Stimulated activated naive CD4-positive, alpha-beta T cell treated with Interleukin-2 at 50 U/mL for 16 hours (primary cell): ENCODE results near the gene CDH13.

Experiments used
- DNase-seq: peaks from one replicate; lab custom pipeline; 2025; lab: John Stamatoyannopoulos, UW

CDH13 gene

DNA sequence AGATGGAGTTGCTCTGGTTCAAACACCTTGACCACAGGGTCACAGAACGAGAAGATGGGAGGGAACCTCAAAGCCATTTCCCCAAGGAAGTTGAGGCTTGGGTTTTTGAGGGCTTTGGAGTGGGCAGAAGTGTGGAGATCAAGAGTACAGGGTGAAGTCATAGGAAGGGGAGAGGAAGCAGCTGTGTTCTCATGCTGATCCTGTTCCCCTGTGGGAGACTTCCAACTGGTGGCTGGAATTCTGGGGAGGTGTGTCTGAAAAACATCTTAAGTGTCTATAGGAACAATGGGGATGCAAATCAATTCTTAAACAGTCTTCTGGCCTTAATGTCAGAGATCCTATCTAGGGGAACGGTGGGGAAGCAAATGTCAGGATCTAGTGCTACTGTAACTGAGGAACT lies 1142.2 kb downstream of the CDH13 start:
- no peak for DNase-seq

DNA sequence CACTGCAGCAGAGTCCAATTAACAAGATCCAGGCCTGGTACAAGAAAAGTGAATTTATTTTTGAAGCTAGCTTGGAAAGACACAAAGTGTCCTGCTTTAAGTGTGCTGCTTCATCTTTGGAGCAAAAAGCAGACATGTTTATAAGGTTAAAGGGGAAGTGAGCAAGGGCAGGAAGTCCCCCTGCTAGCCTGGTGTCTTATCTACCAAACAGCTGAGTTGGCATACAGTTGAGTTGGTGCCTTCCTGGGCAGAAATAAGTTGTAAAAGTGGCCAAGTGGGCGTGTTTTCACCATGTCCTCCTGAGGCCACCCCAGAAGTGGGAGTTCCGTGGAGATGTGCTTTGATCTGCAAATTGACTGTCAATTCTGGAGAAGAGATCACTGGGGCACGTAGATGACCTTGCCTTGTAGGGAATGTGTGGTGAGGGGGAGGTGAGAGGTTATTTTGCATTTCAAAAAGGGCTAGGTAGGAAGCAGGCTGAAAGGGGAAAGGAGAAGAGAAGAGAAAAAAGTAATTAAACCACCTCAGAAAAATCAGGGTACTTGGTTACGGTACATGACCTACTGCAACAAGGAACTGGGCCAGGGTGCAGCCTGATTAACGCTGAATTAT lies 1142.7 kb downstream of the CDH13 start:
- DNase-seq, result no peak

DNA sequence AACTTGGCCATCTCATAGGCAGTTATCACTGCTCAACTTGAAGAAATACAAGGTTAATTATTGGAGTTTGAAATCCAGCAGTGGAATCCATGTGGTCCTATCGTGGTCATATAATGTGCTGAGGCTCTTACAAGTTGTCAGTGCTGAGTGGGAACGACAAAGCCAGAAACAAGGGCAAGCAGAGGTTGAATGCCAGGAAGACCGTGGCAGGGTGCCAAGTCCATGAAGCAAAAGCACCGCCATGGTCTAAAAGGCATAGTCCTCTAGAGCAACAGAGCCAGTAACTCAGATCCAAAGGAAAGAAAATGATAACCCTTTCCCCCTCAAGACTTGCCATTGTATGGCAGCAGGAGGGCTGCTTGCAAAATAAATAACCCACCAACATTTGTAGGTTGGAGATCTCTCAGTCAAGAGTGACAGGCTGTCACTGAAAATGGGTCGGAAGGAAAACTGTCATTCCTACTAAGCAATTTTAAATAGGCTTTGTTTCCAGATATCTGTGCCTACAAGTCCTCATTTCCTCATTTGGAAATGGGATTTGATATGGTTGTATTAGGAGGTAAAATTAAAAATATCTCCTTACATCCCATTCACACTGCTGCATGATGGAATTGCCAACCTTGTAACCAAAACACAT lies 1144.7 kb downstream of the CDH13 start:
- DNase-seq, result no peak

DNA sequence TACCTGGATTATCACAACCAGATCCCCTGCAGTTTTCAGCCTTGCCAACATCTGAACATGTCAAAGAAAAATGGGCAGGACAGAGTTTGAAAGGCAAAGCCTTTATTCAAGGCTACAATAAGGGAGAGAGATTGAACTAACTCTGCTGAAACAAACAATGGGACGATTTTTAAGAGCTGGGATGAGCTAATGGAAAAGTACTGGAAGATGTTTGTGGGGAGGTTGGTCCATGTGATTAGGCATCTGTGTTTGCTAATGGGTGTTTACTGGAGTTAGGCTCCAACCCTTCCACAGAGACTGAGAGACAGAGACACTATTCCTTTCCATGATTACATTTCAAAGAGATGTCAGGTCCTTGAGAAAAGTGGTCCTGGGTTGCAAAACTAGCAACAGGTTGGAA lies 1146.0 kb downstream of the CDH13 start:
- no peak for DNase-seq

DNA sequence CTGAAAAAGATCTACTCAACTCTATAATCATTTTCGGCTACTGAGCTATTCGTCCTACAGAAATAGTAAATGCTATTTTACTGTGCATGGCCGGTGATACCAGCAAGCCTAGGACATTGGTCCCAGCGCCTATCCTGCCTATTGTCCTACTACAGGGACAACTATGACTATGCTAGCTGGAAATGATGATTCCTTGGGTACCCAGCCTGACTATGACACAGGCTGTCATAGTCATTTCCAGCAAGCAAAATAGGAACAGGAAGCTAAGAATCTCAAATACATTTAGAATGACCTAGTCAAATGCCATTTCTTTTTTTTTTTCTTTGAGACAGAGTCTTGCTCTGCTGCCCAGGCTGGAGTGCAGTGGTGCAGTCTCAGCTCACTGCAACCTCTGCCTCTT lies 1147.3 kb downstream of the CDH13 start:
- DNase-seq, result no peak

DNA sequence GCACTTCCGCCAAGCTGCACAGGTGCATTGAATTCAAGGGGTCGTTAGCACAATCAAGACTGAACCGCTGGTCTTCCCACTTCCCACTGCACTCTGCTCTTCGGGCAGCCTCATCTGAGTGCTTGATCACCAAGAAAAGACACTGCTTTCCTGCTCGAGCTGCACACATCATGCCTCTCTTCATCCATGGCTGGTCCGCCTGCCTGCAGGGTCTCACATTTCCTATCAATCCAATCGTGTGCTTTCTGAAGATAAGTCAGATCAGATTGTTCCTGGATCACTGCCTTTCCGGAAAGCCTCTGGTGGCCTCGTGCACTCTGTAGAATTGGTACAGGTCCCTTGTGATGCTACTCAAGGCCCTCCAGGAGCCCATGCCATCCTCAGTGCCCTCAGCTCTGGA lies 1150.2 kb downstream of the CDH13 start:
- no peak for DNase-seq

DNA sequence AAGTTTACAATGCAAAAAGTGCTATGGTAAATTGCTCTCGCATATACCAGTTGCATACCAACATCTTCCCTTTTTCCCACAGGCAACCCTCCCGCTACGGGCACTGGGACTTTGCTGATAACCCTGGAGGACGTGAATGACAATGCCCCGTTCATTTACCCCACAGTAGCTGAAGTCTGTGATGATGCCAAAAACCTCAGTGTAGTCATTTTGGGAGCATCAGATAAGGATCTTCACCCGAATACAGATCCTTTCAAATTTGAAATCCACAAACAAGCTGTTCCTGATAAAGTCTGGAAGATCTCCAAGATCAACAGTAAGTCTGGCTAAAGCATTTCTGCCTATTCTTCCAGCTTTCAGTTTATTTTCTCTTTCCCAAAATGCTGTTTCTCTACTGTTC lies 1153.1 kb downstream of the CDH13 start:
- DNase-seq, result no peak

DNA sequence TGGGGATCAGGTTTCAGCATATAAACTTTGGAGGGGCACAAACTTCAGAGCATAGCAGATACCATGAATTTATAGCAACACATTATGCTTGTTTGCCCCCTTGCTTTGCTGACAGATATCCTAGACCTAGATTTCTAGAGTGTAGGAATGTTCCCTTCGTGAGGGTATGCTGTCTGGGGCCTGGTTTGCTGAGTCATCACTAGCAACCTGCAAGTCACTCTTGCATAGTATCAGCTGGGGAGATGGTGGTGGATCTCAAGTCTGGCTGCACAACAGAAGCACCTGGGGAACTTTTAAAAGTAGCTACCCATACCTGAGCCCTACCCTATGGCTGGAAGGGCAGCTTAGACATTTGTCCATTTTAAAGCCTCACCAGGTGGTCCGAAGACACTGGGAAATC lies 1158.7 kb downstream of the CDH13 start:
- DNase-seq, result no peak

DNA sequence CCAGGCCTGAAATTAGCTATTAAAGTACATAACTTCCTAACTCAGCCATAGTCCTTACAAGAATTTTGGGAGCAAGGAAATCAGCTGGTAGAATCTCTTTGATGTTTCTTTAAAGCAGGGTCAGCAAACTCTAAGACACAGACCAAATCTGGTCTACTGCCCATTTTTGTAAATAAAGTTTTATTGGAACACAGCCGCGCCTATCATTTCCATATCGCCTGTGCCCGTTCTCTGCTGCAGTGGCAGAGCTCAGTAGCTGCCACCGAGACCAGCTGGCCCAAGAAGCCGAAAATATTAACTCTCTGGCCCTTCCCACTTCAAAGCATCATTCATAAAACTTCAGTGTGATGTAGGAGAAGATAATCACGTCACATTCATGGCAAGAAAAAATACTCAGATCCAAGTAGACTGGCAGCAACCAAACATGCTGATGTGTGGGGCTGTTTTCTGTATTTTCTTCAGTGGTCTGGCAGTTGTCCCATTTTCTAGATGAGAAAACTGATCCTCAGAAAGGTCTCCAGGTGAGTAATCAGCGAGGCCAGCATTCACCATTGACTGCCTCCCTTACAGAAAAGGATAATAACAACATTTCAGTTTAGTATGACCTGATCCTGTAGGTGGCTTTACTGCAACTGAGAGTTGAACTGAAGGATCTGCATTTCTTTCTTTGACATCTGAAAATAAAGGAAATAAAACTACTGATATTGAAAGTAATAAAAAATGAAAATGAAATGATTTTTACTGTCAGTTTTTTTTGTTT lies 1163.1 kb downstream of the CDH13 start:
- DNase-seq, result no peak

DNA sequence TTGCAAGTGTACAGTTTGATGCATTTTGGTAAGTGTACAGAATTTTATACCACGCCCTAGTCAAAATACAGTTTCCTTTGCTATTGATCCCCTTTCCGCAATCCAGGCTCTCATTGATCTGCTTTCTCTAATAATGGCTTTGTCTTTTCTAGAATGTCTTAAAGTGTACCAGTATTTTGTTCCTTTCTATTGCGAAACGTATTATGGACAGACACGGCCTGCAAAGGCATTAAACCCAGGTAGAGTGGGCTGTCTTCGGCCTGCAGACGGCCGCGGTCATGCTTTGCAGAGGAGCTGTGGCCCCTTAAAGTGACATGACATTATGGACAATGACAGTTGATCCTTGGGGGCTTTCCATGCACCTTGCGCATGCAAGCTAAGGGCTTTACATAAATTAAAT lies 1165.1 kb downstream of the CDH13 start:
- no peak for DNase-seq

DNA sequence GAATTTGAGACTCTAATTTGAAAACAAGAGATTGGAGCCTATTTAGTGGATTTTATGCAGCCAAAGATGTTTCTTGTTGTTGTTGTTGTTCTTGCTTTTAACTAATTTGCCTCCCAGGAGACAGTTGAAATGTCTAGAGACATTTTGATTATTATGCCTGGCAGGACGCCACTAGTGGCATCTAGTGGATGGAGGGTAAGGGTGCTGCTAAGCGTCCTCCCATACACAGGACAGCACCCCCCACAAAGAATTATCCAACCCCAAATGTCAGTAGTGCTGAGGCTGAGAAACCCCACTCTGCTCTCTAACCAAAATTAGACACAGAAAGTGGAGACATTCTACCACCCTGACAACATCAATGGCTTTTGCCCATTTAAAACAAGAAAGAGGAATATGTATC lies 1165.6 kb downstream of the CDH13 start:
- DNase-seq, result no peak

DNA sequence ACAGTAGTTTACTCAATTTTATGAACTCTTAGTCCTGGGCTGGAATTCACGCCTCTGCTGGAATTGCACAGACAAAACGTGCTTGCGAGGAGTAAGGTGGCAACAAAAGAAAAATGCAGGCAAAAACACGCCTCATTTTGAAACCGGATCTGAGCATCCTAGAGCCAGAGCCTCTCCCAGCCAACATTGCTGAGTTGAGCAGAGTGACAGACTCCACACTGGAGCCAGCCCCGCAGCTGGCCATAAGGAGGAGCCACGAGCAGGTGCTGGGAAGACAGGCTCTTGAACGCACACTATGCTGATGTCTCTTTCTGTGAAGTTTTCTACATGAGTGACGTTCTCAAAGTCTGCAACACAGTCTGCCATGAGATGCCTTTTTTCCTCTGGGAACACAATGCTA lies 1166.4 kb downstream of the CDH13 start:
- DNase-seq, result no peak

DNA sequence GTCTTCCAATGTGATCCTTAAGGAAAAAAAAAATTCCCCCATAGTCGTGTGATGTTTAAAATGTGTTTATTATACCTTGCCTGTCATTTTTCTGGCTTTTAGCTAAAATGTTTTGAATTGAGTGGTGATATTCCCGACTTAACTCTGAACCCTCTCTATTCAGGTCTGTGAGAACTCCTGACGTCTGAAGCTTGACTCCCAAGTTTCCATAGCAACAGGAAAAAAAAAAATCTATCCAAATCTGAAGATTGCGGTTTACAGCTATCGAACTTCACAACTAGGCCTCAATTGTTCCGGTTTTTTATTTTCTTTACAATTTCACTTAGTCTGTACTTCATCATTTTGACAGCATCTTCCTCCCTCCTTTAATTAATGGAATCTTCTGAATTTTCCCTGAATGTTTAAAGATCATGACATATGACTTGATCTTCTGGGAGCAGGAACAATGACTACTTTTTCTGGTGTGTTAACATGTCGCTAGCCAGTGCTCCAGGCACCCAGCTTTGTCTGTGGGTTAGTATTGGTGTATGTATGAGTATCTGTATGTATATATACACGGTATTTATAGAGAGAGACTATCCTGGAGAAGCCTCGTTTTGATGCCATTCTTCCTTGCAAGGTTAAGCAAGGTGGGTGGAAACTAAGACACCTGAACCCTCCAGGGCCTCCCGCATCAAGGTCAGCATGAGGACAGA lies 1168.2 kb downstream of the CDH13 start:
- no peak for DNase-seq

DNA sequence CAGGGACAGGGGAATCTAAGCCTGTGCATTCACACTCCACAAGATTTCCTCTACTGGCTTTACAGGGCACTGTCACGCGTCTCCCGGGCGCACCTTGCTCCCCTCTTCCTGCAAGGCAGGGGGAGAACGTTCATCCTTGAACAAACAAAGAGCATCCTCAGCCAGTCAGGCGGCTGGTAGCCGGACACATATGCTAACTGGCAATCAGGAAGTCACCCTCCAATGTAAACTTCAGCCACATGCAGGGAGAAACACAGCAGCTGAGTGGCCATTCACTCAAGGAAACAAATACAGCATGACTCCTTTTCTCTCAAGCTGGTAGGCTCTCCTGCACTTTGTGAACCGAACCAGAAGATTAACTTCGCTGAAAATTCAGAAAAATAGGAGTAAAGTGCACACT lies 1170.2 kb downstream of the CDH13 start:
- DNase-seq, result no peak

DNA sequence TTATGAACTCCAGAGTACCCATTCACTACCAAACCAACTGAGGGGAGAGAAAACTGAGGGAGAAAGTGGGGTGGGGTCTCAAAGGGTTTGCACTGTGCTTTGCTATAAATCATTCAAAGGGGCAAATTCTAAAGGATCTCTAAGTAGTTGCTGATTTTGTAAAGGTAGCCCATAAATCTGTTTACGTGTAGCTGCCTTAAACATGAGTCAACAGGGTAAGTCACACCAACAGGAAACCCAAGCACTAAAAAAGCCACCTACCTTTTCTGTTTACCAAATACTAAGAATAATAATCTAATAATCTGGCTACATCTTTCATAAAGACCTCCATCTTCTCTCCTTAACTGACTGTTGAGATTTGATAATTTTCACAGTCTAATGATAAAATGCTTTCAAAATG lies 1172.6 kb downstream of the CDH13 start:
- no peak for DNase-seq

DNA sequence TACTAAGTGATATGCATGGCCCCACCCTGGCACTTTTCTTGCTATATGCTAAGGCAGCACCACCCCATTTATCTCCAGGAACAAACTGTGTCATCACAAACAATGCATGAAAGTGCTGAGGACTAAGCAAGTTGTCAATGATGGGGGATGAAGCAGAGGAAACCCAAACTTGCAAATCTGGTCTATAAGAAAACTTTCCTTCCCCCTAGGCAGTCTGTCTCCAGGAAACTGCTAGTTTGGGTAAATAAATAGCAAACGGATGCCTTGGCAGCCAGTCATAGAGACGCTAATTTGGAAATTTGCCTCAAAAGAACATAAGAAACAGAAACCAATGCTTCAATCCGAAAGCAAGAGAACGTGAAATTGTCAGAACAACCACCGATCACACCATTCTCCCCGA lies 1175.4 kb downstream of the CDH13 start:
- DNase-seq, result no peak

DNA sequence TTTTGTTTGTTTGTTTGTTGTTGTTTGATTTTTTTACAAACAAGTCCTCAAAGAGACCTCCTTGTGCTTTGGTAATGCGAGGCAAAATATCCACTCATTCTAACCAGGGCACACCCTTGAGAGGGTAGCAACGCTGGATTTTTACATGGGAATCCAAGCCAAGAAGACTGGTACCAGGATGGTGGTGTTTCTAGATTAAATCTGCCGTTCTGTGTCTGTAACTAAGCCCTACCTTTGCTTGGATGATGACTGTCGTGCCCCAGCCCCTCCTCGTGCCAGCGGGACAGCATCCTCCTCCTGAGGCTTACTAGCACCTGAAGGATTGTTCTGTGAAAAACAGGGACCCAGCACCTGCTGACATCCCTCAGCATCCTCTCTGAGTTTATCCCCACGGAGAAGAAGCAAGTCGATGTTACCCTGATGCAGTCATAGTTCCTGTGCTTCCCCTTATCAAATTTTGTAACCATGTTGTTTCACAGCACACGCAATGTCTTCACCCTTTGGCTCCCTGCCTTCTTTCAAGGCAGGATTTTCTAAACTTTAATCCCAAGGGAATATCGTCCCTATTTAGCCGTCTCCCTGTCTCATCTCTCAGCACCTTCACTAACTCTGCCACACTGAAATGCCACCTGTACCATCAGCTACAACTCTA lies 1175.9 kb downstream of the CDH13 start:
- DNase-seq, result no peak

DNA sequence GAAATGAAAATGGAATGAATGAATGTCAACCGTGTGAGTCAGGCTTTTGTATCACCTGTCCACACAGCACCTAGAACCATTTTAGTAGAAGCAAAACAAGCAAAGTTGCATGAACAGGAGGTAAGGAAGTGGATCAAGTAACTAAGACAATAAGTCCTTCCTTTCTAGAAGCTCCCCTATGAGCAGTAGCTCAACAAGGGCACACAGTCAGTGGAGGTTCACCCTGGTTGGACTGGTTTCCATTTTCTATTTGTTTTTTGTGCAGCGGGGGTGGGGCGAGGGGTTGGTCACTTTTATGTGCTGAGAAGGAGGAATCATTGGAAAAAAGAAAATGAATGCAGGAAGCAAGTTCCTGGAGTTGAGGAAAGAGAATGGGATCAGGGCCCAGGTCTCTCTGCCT lies 1177.0 kb downstream of the CDH13 start:
- DNase-seq, result no peak

DNA sequence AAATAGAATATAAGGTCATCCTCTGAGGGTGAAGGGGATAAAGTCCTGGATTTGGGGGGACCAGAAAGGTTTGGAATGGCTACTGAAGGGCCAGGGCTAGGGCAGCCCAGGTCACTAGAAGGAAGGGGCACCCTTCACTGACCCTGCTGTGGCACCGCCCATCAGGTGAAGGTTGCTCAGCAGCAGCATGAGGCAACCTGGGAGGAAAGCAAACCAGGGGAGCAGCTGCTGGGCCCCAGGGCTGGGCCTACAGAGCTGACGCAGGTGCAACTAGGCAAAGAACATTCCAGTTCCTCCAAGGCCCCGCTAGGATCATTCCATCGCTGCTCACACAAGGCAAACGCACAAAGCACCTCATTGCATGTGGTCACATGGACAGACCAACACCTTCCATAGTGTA lies 1177.6 kb downstream of the CDH13 start:
- DNase-seq, result no peak

DNA sequence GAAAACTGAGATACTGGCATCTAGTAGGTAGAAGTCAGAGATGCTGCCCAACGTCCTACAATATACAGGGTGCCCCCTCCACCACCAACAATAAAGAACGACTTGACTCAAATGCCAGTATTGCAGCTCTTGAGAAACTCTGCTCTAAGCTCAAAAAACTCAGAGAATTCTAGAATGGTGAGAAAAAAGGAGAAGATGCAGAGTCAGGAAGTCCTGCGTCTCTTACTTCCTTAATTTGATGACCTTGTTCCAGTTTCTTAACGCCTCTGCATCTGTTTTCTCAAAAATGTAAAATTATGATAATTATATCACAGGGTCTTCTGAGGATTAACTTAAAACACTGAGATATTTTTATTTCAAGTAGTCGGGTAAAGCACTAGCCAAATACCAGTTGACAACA lies 1179.3 kb downstream of the CDH13 start:
- DNase-seq, result no peak

DNA sequence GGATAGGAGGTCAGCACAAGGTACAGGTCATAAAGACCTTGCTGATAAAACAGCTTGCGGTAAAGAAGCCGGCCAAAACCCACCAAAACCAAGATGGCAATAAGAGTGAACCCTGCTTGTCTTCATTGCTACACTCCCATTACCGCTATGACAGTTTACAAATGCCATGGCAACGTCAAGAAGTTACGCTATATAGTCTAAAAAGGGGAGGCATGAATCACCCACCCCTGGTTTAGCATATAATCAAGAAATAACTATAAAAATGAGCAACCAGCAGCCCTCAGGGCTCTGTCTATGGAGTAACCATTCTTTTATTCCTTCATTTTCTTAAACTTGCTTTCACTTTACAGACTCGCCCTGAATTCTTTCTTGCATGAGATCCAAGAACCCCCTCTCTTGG lies 1180.0 kb downstream of the CDH13 start:
- DNase-seq, result no peak

DNA sequence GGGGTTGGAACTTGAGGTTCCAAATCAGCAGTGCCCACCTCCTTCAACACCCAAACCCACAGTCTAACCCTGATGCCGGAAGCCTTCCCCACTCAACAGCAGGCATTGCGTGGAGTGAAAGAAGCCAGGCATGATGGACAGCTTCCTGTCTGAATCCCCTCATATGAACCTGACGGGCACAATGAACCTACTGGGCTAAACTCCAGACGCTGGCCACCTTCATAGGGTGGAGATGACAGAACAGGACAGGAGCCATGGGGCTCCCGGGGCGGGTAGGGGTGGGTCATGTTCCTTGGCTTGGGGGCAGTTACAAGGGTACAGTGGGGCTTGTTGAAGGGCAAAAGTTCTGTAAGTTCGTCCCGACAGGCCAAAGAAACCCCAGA lies 1180.5 kb downstream of the CDH13 start:
- DNase-seq, result no peak
